CD4-positive, alpha-beta T cell treated with Interleukin-10 for 1 hour (primary cell): Measurements from ENCODE around the gene SPATA31C1.

Experiments used
- DNase-seq: peaks from one replicate; pipeline ENCODE4 v3.0.0-alpha.2; 2020

SPATA31C1 gene

GRCh38 chr9:87944096-87944495 is 26.3 kb downstream of the SPATA31C1 start:
- DNase-seq: no peak

- DNase-seq: no peak
Measured at GRCh38 chr9:87944682-87945081, 26.9 kb downstream of the SPATA31C1 start.

GRCh38 chr9:87950296-87950695 is 32.5 kb downstream of the SPATA31C1 start:
- no peak for DNase-seq

DNA sequence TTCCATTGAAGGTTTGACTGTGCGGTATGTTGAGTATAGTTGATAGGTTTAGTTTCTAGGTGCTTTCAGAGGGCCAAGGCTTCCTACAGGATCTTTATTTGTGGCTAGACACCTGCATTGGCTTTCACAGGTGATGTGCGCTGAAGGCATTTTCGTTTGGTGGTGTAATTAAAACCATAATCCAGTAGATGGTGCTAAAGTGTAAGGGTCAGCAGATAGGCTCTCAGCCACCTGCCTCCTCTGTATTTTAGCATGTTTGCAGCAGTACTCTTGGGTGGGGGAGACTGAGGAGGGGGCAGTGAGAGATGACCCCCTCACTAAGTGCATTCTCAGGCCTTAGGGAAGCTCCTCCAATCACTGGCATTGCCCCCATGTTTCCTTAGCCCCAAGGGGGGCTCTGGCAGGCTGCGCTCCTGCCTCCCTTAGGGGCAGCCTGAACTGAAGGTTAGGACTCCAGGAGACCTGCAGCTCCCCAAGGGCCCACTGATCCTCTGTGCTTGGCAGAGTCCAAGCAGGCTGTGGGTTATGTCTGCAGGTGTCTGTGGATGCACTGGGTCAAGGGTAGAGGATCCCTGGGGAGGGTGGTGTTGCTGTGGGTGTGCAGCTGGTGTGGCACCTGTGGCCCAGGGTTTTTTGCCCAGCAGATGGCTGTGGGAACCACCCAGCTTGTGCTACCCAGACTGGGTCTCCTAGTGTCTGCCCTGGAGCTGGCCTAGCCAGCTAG is 33.2 kb downstream of the SPATA31C1 start:
- DNase-seq: peak; percentile 20

GRCh38 chr9:87954230-87954629 is 36.5 kb downstream of the SPATA31C1 start:
- DNase-seq: no peak

DNA sequence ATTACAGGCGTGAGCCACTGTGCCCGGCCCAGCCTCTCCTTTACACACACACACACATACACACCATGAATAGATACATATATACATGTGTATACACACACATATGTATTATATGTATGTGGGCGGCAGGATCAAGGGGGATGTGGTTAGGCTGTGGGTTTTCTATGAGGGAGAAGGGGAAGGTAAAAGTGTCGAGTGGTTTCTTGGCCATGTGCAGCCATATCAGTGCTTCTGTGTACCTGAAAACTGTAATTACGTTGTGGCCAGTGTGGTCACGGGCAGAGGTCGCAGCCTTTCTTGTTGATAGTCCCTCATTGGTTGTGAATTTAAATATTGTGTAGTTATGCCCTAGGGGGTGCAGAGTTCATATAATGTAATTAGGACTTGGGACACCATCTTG is 40.1 kb downstream of the SPATA31C1 start:
- DNase-seq: no peak

- no peak for DNase-seq
Measured at GRCh38 chr9:87958591-87958990, 40.8 kb downstream of the SPATA31C1 start.

GRCh38 chr9:87959916-87960581 is 42.3 kb downstream of the SPATA31C1 start:
- no peak for DNase-seq

DNA sequence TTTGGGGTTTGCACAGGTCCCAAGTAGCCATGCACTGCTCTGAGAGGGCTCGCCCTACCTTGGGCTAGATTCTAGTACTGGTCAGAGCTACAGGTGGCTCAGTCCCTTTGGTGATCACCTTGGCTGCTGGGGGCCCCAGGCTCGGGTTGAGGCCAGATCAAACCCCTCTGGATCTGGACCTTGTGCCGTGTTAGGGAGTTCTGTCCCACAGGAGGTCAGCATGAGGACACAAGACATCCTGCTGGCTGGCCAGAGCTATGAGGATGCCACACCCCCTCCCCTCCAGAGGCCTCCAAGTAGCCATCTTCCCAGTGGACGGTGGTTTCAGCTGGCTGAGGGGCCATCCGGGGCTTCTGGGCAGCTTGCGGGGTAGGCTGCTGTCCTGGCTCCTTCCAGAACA is 46.0 kb downstream of the SPATA31C1 start:
- no peak for DNase-seq

GRCh38 chr9:87964826-87965225 is 47.1 kb downstream of the SPATA31C1 start:
- DNase-seq: no peak

DNA sequence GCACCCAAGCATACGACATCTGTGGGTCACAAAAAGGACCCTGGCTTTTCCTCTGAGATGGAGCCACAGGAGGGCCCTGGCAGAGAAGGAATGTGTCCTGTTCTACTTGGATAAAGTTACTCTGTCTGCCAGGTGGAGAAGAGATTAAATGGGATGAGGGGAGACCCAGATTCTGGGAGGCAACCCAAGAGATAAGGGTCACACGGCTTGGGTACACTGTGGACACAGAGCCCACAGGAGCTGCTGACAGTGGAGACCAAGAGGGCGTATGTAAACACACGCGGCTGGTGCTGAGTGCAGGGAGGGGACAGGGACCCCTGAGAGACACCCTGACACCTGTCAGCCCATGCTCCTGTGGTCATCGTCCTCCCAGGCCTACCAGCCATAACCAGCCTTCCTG is 50.4 kb downstream of the SPATA31C1 start:
- DNase-seq: no peak

- no peak for DNase-seq
Measured at GRCh38 chr9:87970602-87971001, 52.8 kb downstream of the SPATA31C1 start.

GRCh38 chr9:87973122-87973521 is 55.4 kb downstream of the SPATA31C1 start:
- DNase-seq: no peak
